GM12878 (cell line): ENCODE results near the gene HRH3. TPM values are rescaled to one million over a fixed set of nuclear protein-coding genes. Genes with fewer than 3 reads are reported as not detected.

Experiments used
- ATAC-seq: fragments of 200-7000 bp; cut with Tn5 transposase; 3 replicates; pipeline ENCODE4 v1.9.1; 2020; ENCODE audit warnings: mild to moderate bottlenecking, moderate library complexity
- BruUV-seq: library from RNA; stranded (reverse); fragments of 400-500 nt; replicated peaks from 2 replicates; lab custom pipeline; 2021; lab: Mats Ljungman, UMichigan
- CTCF ChIA-PET: fragments of 300-600 bp; sonication (Branson Sonifier 250); formaldehyde crosslinking; extraction: SDS; loops from one replicate; lab custom pipeline; 2021; ENCODE audit warnings: inconsistent platforms; lab: Yijun Ruan, JAX
- POLR2A ChIA-PET: fragments of 350-600 bp; formaldehyde crosslinking; extraction: SDS; loops from one replicate; lab custom pipeline; 2021; ENCODE audit warnings: inconsistent platforms; lab: Charles Lee
- RAD21 ChIA-PET: fragments of 300-600 bp; sonication (Branson Sonifier 250); formaldehyde crosslinking; loops from one replicate; lab custom pipeline; 2023; ENCODE audit warnings: antibody characterized with exemption; ENCODE audit not compliant: unreplicated experiment; lab: Charles Lee
- SMC1A ChIA-PET: fragments of 300-600 bp; sonication (Branson Sonifier 250); formaldehyde crosslinking; loops from one replicate; lab custom pipeline; 2023; ENCODE audit not compliant: unreplicated experiment, uncharacterized antibody; lab: Charles Lee
- DNase-seq: peaks from one replicate; pipeline ENCODE4 v3.0.0-alpha.2; 2011; ENCODE audit warnings: low read depth, low spot score
- FAIRE-seq: peaks from 3 replicates; lab custom pipeline; 2011; peaks lifted over from hg19 to GRCh38; lab: Jason Lieb, UNC
- H2AFZ ChIP-seq: 2 replicates; pipeline ENCODE4 v1.6.0; 2011; ENCODE audit warnings: low read depth, low read length, control low read depth; ENCODE audit not compliant: control insufficient read depth
- H3K27ac ChIP-seq: 2 replicates; pipeline ENCODE4 v1.5.1; 2011; ENCODE audit warnings: control low read depth; ENCODE audit not compliant: control insufficient read depth, insufficient read depth
- H3K27me3 ChIP-seq, 2 experiments: replicated peaks in 1 of 2; 2 replicates each; pipeline versions ENCODE4 v1.6.0 to v1.6.1; 2011; ENCODE audit warnings: low read length in 1 of 2; ENCODE audit not compliant: control insufficient read depth in 2 of 2, insufficient read depth in 2 of 2
- H3K36me3 ChIP-seq, 2 experiments: 2 replicates each; pipeline ENCODE4 v1.5.1; 2011; ENCODE audit warnings: low read length in 1 of 2; ENCODE audit not compliant: control insufficient read depth in 2 of 2, insufficient read depth in 2 of 2
- H3K4me1 ChIP-seq: 2 replicates; pipeline ENCODE4 v1.6.1; 2011; ENCODE audit warnings: mild to moderate bottlenecking, low read length, moderate library complexity, mixed read lengths; ENCODE audit not compliant: control insufficient read depth, insufficient read depth
- H3K4me2 ChIP-seq: 2 replicates; pipeline ENCODE4 v1.6.0; 2011; ENCODE audit warnings: control low read depth; ENCODE audit not compliant: control insufficient read depth, insufficient read depth
- H3K4me3 ChIP-seq: fragments of 200-600 bp; sonication (generic); 2 replicates; pipeline ENCODE4 v1.5.1; 2016
- H3K79me2 ChIP-seq: 2 replicates; pipeline ENCODE4 v1.6.0; 2011; ENCODE audit warnings: low read length; ENCODE audit not compliant: control insufficient read depth, insufficient read depth
- H3K9ac ChIP-seq: 2 replicates; pipeline ENCODE4 v1.8.0; 2011; ENCODE audit warnings: low read length, control low read depth, mixed read lengths; ENCODE audit not compliant: control insufficient read depth, insufficient read depth
- H3K9me3 ChIP-seq: replicated peaks from 3 replicates; pipeline ENCODE4 v1.5.1; 2011; ENCODE audit warnings: mild to moderate bottlenecking, low read length; ENCODE audit not compliant: control insufficient read depth, insufficient read depth
- H4K20me1 ChIP-seq: 2 replicates; pipeline ENCODE4 v1.6.0; 2011; ENCODE audit not compliant: control insufficient read depth, insufficient read depth
- CUX1 ChIP-seq: IDR thresholded peaks from 2 replicates; pipeline ENCODE4 v1.6.1; 2012; ENCODE audit warnings: improper control_type of control experiment, low read depth, low read length; ENCODE audit not compliant: insufficient replicate concordance
- EP300 ChIP-seq, 2 experiments: fragments of 150-350 bp in 1 of 2; IDR thresholded peaks; 2 replicates each; pipeline ENCODE4 v1.6.1; 2011 to 2012; ENCODE audit warnings: low read depth in 2 of 2, low read length in 2 of 2, borderline replicate concordance in 1 of 2, improper control_type of control experiment in 1 of 2, inconsistent platforms in 1 of 2; ENCODE audit not compliant: control insufficient read depth in 1 of 2
- MXI1 ChIP-seq: fragments of 150-350 bp; IDR thresholded peaks from 2 replicates; pipeline ENCODE4 v1.6.1; 2011; ENCODE audit warnings: low read depth, mild to moderate bottlenecking, inconsistent platforms, low read length, improper control_type of control experiment
- RAD21 ChIP-seq: IDR thresholded peaks from 2 replicates; pipeline ENCODE4 v1.6.1; 2011; ENCODE audit warnings: mild to moderate bottlenecking, low read depth, low read length, moderate library complexity; ENCODE audit not compliant: insufficient read depth
- RAD51 ChIP-seq: fragments of 450-650 bp; IDR thresholded peaks from 2 replicates; pipeline ENCODE4 v1.6.1; 2016; ENCODE audit warnings: moderate library complexity, mild to moderate bottlenecking, inconsistent platforms
- RB1 ChIP-seq: fragments of 450-650 bp; formaldehyde crosslinking; IDR thresholded peaks from 2 replicates; pipeline ENCODE4 v1.6.1; 2017; ENCODE audit warnings: mild to moderate bottlenecking, borderline replicate concordance
- TBL1XR1 ChIP-seq: IDR thresholded peaks from 2 replicates; pipeline ENCODE4 v1.6.1; 2012; ENCODE audit warnings: low read depth, low read length, improper control_type of control experiment
- TCF3 ChIP-seq: IDR thresholded peaks from 2 replicates; pipeline ENCODE4 v1.6.1; 2012; ENCODE audit warnings: low read depth, mild to moderate bottlenecking, low read length, borderline replicate concordance; ENCODE audit not compliant: insufficient read depth
- TCF7 ChIP-seq: IDR thresholded peaks from 2 replicates; pipeline ENCODE4 v1.6.1; 2014; ENCODE audit warnings: antibody characterized with exemption, borderline replicate concordance
- USF2 ChIP-seq: IDR thresholded peaks from 2 replicates; pipeline ENCODE4 v1.6.1; 2011; ENCODE audit warnings: low read depth, low read length, improper control_type of control experiment, borderline replicate concordance
- ZBED1 ChIP-seq: IDR thresholded peaks from 2 replicates; pipeline ENCODE4 v1.6.1; 2016; ENCODE audit warnings: borderline replicate concordance
- WGBS: methylation state at CpG from one replicate; pipeline ENCODE4 v1.1.6; 2016; ENCODE audit warnings: low lambda C conversion rate; ENCODE audit not compliant: insufficient replicate concordance, insufficient coverage; ENCODE audit errors: missing lambda C conversion rate; 5-methylcytosine and 5-hydroxymethylcytosine counted together
- in situ Hi-C: fragments of 300-500 bp; cut with MboI; formaldehyde crosslinking; loops from 9 replicates; pipeline ENCODE4 v1.14.3; 2018; ENCODE audit warnings: mixed read lengths
- intact Hi-C: fragments of 100-400 bp; cut with micrococcal nuclease; formaldehyde crosslinking; loops from one replicate; pipeline ENCODE4 v1.14.2; 2022; ENCODE audit not compliant: unreplicated experiment
- polyA plus RNA-seq, 11 experiments: library from polyadenylated mRNA; depleted of rRNA in 4 of 11; unstranded in 6 of 11; stranded (reverse) in 5 of 11; fragments of >200 nt; fragmentation: Nextera tagmentation in 4 of 11; fragmentation: Illumina TruSeq in 1 of 11; extraction: Ambion mirVana in 4 of 11; extraction: Trizol in 1 of 11; gene quantifications; 1 replicate in 1 of 11; 2 replicates in 10 of 11; pipeline versions ENCODE4 v1.2.1 to v1.2.3, GENCODE V29; 2011 to 2016; ENCODE audit warnings: inconsistent platforms in 2 of 11, missing spikeins in 2 of 11, low read depth in 1 of 11
- total RNA-seq, 4 experiments: library from RNA; depleted of rRNA in 3 of 4; stranded (reverse); fragments of >200 nt in 3 of 4; fragmentation: Illumina TruSeq in 1 of 4; extraction: Trizol in 1 of 4; gene quantifications; 2 replicates each; pipeline versions ENCODE4 v1.2.1 to v1.2.3, GENCODE V29; 2013 to 2021

The HRH3 gene
- total and polyA plus RNA-seq, 10 of the 15 experiments (the other 5 are each of a cell fraction or from before 2014, with no cell fraction given), result not detected

- TF ChIP-seq TCF3, result 0 out of 2 replicates have a peak, but pooled peaks have one; percentile 58
- no peak for TF ChIP-seq RAD21
- TF ChIP-seq, all 136 proteins: peak for 1
These were observed 18.6 kb downstream of the HRH3 start (continued) for GRCh38 chr20:62201173-62202082.

- no peak overlapping the region for H3K9ac ChIP-seq
- 90% methylated on average over 38 of the region's 38 CpGs for WGBS
- DNase-seq (no peak), ATAC-seq (no peak), FAIRE-seq (no peak)
- peaks cover 17% of the 10 kb centered on the region for H3K4me1 ChIP-seq
- CTCF ChIA-PET, result no interaction called here
- SMC1A ChIA-PET, result no interaction called here
- H3K36me3 ChIP-seq, result peaks cover 16 to 25% of the 10 kb centered on the region in 2 experiments; a peak in 3 of 4 replicates
- H2AFZ ChIP-seq, result no peak overlapping the region
- H3K27ac ChIP-seq, result no peak overlapping the region
- H3K27me3 ChIP-seq, result no peaks in the 10 kb centered on the region
- POLR2A ChIA-PET, result no interaction called here
- RAD21 ChIA-PET, result no interaction called here
- BruUV-seq, result no TSS peak
- intact Hi-C loops, result no loop called here
- H3K9me3 ChIP-seq, result no peaks in the 10 kb centered on the region
- in situ Hi-C loops, result no loop called here
- H3K4me2 ChIP-seq, result peak overlapping the region; percentile 36
- no peaks in the 10 kb centered on the region for H3K79me2 ChIP-seq
- H3K4me3 ChIP-seq, result no peak overlapping the region
- no peaks in the 10 kb centered on the region for H4K20me1 ChIP-seq
- TF ChIP-seq MXI1 (no peak), TCF7 (no peak), ZBED1 (no peak), RB1 (no peak), USF2 (no peak), CUX1 (no peak), TBL1XR1 (no peak), EP300 (IDR thresholded peaks at IDR 0.05; ENCODE audit: borderline replicate concordance in 1 of 2, control insufficient read depth in 1 of 2, low read depth in 2 of 2, low read length in 2 of 2) (no peak), RAD51 (no peak)
These were observed 19.4 kb downstream of the HRH3 start for GRCh38 chr20:62200491-62201172.
